Measurements from ENCODE around the gene APOLD1.
"Not testable (repeated sequence)": the region's sequence is repeated elsewhere in the genome, so short reads cannot be mapped to it uniquely, and the experiment has no call there.

Gene APOLD1

DNA sequence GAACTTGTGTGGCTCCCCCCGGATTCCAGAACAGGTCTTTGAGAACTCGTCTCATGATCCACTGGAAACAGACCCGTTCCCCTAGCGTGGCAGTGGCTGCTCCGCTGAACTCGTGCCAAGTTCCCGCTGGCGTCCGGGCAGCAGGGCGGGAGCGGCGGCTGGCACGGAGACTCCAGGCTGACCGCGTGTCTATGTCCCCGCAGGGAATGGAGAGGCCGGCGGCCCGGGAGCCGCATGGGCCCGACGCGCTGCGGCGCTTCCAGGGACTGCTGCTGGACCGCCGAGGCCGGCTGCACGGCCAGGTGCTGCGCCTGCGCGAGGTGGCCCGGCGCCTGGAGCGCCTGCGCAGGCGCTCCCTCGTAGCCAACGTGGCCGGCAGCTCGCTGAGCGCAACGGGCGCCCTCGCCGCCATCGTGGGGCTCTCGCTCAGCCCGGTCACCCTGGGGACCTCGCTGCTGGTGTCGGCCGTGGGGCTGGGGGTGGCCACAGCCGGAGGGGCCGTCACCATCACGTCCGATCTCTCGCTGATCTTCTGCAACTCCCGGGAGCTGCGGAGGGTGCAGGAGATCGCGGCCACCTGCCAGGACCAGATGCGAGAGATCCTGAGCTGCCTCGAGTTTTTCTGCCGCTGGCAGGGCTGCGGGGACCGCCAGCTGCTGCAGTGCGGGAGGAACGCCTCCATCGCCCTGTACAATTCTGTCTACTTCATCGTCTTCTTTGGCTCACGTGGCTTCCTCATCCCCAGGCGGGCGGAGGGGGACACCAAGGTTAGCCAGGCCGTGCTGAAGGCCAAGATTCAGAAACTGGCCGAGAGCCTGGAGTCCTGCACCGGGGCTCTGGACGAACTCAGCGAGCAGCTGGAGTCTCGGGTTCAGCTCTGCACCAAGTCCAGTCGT, 1.5 kb downstream of the APOLD1 start:
- DNase-seq, result peak; percentile 35 to 66 (median 51)

DNA sequence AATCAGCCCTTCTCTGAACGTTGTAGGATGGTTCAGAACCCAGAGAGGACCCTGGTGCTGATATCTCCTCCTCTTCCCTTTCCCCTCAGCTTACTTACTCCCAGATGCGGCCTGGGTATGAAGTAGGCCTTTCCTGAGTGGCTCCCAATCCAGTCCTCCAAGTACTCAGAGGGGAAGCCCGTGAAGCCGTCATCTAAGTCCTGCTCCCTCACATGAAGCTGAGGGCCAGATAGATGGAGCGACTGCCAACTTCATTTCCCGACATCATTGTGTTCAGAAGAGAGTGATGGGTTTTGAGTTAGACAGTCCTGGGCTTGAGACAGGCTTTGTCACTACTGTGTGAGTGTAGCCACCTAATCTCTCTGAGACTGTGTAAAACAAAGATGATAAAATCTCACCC, 2.7 kb downstream of the APOLD1 start:
- DNase-seq, result no peak

DNA sequence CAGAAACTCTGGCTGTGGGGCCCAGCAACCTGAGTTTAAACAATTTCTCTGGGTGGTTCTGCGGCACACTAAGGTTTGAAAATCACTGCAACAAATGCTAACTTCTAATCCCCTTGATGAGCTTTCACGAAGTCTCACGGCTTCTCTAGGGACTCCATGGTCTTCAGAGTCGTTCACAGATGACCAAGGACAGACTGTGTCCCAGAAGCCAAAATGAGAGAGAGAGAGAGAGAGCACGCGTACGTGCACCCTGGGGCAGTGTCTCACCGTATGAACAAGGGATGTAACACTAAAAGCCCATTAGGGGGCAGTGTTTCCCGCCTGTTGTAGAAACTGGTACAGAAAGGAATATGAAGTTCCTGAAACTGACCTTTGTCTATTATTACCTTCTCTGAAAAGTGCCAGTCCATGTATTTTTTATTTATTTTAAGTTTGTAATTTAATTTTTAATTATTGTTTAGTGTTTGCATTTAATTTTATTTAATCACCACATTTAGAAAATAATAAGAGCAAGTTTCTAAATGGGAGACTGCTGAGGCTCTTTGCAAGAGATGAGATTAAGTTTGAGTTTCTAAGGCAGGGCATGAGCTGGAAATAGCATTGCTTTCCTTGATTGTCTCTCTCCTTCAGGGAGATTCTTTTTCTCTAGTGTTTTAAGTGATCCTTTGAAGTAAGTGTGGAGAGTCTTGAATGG, 3.4 kb downstream of the APOLD1 start:
- DNase-seq, result peak; percentile 7 to 36 (median 30)

DNA sequence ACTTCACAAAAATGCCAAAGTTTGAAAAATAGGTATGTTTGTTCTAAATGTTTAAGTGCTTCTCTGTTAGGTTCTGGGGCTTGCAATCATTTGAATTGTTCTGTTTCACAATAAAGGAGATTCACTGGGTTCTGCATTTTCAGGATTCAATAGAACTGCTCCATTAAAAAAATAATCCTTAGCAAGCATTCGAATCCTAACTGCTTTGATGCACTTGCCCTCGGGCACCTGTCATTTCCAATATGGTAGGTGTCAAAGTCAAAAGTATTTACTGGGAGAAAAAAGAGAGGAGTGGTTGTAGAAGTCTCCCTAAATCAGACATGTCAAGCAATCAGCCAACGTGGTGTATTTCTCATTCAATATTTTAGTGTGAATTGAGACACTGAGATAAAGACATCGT, 5.5 kb downstream of the APOLD1 start:
- no peak for DNase-seq

- no peak for DNase-seq
Measured at GRCh38 chr12:12791756-12792369, 6.4 kb downstream of the APOLD1 start.

DNA sequence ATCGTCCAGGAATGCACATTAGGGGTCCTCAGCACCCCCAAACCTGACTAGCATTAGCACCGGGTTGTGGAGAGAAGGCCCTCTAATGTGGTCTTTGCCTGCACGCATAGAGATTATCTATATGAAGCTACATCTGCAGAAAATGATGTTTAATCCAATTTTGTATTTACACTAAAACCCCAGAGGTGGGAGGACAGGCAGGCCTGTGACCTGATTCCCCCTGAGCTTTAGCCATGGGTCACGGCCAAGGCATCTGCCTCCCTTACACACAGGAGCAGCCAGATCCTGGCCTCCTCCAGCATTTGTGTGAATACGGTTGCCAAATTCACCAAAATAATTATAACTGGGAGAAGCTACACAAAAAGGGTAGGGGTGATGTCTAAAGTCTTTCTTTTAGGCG, 7.0 kb downstream of the APOLD1 start:
- DNase-seq, result no peak

DNA sequence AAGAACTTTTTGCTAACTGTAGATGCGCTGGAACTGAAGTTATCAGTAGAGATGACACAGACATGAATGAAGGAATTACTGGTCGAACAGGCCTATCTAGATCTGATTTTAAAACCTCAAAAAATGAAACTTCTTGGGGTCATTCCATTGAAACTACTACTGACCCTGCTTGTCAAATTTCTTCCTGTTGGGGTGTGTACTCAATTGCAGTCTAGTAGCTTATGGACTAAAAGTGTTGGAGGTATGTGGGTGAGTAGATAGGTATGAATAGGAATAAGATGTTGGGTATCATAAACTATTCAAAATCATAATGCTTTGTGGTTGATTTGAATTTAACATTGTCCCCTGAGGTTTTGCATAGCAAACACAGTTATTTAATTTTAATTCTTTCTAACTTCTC, 9.2 kb downstream of the APOLD1 start:
- no peak for DNase-seq

DNA sequence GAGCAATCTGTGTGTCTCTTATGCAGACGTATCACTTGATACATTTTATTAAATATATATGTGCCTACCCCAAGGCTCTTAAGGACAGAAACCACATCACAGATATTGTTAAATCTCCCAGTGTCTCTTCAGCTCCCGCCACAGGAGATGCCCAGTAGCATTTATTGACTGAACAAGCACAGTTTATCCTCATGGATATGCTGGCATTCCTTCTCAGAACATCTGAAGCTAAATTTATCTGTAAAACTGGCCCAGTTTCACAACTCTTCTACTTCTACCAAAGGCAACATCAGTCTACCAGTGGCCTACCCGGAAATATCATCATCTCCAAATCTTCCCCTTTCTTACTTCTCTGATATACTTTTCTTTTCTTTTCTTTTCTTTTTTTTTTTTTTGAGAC, 10.7 kb downstream of the APOLD1 start:
- DNase-seq, result no peak

DNA sequence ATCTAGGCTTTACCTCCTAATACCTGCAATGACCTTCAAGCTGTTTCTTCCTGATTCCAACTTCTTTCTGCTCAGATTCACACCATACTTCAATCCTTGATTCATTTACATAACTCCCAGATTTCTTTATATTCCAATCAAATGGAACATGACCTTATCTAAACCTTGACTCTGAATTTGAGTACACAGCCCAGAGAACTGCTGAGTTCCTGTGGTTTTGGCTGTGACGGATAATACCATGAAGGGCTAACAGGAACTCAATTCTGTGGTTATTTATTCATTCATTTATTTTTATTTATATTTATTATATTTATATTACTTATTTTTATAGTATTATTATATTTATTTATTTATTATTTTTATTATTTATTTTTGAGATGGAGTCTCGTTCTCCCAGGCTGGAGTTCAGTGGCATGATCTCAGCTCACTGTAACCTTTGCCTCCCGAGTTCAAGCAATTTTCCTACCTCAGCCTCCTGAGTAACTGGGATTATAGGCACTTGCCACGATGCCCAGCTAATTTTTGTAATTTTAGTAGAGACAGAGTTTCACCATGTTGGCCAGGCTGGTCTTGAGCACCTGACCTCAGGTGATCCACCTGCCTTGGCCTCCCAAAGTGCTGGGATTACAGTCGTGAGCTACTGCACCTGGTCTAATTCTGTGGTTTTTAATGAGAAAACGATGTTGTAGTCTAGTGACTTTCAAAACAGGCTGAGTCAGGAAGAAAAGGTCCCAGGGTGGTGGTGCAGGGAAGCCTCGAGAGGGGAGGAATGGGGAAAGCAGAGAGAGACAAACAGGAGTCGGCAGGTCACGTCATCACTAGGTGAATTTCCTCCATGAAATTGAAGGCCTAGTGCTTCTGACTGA, 11.7 kb downstream of the APOLD1 start:
- DNase-seq, result no peak

DNA sequence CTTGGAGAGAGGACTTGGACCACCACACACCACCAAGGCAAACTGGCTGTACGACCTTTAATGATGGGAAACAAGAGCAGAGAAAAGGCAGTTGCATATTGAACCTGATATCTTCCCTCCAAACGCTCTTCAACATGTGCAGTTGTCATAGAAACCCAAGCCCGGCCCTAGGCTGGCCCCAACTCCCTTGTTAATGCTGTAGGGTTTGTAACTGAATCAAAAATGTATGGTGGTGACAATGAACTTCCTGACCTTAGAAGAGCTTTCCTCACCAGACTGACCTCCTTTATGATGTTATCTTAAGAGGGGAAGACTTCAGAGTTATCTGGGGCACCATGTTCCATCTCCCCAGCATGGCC, 12.3 kb downstream of the APOLD1 start:
- no peak for DNase-seq

DNA sequence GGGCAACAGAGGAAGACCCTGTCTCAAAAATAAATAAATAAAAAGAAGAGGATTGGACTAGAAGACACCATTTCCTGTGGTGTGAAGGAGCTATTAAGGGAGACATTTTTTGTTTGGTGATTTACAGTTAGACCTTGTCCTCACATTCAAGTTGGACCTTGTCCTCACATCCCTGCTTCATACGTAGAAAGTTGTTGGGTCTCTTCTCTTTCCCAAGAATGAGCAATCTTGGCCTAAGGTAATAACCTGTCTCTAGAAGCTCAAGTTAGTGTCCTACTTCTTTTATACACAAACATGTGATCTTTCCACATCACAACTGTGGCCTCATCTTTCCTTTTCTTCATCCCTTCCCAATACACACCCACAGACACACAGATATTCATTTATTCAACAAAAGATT, 13.0 kb downstream of the APOLD1 start:
- no peak for DNase-seq

DNA sequence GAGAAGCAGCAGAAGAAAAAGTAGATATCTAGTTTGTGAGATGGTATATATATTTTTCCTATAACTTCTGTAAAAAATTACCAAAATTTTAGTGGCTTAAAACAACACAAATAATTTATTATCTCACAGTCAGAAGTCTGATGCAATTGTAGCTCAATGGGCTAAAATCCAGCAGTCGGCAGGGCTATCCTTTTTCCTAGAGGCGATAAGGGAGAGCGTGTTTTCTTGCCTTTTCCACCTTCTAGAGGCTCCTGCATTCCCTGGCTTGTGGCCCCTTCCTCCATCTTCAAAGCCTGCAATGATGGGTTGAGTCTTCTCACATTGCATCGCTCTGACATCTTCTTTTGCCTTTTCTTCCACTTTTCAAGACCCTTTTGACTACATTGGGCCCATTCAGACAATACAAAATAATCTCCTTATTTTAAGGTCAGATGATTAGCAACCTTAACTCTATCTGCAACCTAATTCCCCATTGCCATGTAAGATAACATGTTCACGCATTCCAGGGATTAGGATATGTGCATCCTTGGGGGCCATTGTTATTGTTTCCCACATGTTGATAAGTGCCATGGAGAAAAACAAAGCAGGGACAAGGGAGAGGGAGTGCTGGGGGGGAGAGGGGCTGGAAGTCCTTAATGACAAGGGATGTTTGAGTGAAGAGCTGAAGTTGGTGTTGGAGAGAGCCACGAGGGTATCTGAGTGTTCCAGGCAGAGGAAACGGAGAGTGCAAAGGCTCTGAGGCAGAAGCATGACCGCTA, 13.9 kb downstream of the APOLD1 start:
- DNase-seq, result no peak

GRCh38 chr12:12800406-12801180, 15.1 kb downstream of the APOLD1 start:
- no peak for DNase-seq

DNA sequence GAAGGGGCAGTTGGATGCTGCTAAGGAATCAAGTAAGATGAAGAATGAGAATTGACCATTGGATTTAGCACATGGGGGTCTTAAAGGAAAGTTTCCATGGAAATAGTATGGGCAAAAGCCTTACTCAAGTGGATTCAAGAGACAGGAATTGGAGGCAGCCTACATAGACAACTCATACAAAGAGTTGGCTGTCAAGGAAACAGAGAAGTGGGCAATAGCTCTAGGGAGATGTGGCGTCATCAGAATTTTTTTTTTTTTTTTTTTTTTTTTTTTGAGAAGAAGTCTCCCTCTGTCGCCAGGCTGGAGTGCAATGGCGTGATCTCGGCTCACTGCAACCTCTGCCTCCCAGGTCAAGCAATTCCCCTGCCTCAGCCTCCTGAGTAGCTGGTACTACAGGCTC, 16.2 kb downstream of the APOLD1 start:
- DNase-seq, result not testable (repeated sequence)

GRCh38 chr12:12803186-12803585, 17.7 kb downstream of the APOLD1 start:
- peak in 2 of 4 experiments; percentile 14 to 19 for DNase-seq

DNA sequence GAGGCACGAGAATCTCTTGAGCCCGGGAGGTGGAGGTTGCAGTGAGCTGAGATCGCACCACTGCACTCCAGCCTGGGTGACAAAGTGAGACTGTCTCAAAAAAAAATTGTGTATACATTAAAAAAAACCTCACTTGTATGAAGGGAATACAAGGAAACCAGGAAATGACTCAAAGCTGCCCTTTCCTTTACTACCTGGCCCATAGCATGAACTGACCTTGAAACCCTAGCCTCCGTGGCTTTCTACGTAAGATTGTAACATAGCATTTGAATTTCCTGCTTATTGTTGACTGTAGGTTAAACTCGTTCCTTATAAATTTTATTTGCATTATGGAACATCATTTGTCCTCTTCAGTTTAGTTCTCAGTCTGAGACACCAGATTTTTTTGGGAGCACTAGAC, 18.6 kb downstream of the APOLD1 start:
- no peak for DNase-seq

DNA sequence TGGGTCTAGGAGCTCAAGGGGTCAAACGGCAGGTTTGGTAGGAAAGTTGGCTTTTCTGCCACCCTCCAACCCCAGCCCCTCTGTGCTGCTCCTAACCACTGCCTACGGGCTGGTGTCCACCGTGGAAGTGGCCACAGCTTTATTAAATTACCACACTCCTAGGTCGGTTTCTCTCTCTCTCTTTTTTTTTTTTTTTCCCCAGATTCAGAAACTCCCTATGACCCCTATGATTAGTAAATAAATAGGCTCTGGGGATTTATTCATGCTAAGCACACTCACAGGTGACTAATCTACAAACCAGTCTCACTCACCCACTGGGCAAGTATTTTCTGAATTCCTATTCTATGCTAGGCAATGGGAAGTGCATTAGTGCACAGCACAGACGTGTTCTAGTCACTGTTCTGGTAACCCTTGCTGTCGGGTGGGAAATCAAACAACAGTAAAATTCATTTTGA, 19.0 kb downstream of the APOLD1 start:
- no peak for DNase-seq

DNA sequence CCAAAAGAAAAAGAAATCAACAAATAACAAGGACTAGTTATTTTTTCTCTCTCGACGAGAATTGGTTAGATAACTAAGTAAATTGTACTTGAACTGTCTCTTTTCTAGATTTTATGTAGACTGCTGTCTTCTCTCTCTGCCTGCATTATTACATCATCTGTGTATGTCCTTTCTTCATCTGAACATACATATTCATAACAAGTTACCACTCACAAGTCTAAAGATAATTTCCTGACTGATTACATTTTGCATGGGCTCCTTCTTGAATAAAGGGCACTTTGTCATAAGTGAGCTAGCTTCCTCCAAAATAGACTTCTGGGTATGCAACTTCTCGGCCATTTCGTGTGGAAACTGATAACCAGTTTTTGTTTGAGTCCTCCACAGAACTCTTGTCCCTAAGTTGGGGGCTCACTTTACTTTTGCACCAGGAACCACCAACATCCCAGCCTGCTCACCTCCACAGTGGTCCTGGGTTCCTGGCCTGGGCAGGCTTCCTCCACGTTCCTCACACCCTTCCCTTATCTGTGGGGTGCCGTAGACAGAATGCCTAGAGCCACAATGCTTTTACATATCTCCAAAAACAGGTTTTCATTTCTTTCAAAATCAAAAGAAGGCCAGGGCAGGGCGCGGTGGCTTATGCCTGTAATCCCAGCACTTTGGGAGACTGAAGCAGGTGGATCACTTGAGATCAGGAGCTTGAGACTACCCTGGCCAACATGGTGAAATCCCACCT, 21.5 kb downstream of the APOLD1 start:
- DNase-seq, result no peak

DNA sequence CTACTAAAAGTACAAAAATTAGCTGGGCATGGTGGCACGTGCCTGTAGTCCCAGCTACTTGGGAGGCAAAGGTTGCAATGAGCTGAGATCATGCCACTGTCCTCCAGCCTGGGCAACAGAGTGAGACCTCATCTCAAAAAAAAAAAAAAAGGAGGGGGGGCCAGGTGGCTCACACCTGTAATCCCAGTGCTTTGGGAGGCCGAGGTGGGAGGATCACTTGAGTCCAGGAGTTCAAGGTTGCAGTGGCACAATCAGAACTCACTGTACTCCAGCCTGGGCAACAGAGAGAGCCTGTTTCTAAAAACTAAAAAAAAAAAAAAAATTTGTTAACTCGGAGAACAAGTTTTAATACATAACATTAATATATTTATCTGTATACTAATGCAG, 22.1 kb downstream of the APOLD1 start:
- DNase-seq, result not testable (repeated sequence)

DNA sequence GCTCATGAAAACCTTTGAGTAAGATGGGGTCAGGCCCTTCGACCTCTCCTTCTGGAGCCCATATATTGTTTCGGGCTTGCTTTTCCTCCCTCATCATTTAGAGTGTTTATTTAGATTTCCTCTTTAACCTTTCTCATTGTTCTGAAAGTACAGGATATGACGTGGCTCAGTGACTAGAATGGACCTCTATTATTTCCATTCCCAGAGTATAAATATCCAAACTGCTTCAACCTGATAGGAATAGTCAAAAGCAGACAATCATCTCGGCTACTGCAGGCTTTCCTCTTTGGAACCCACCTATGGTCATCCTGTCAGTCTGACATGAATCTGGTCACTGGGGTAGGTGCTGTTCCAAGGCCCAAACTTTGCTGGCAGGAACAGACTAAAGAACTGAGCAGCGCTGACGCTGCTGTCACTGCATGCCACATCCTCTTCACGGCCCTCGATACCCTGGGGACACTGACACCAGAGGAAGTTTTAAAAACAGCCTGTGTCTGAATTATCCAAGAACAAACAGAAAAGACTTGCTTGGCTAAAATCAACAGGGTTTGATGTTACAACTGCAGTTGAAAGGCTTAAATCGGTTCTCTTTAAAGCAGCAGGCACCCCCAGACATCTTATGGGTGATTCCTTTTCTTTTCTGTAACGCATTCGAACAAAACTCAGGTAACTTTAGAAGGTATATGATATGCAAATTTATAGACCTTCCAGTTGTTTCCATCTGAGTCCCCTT, 22.7 kb downstream of the APOLD1 start:
- DNase-seq, result peak in 2 of 4 experiments; percentile 32 to 38

Data from activated CD4-positive, CD25-positive, alpha-beta regulatory T cell (primary cell).